Neural crest cell (in vitro differentiated cells): ENCODE measurements around the gene C1R. TPM values are rescaled to one million over a fixed set of nuclear protein-coding genes. Genes with fewer than 3 reads are reported as not detected.

Source experiments
- DNase-seq: peaks from one replicate; pipeline ENCODE4 v3.0.0; 2021; ENCODE audit warnings: low read depth, mixed read lengths, low spot score
- H3K27ac Mint-ChIP-seq: one replicate; pipeline ENCODE4 v1.8.0; 2021; ENCODE audit warnings: mild to moderate bottlenecking, mixed read lengths; ENCODE audit not compliant: unreplicated experiment
- H3K27me3 Mint-ChIP-seq: 2 replicates; pipeline ENCODE4 v1.8.0; 2021; ENCODE audit warnings: low read depth, mild to moderate bottlenecking, mixed read lengths
- H3K36me3 Mint-ChIP-seq: 2 replicates; pipeline ENCODE4 v1.8.0; 2021; ENCODE audit warnings: low read depth, mild to moderate bottlenecking, mixed read lengths
- H3K4me1 Mint-ChIP-seq: 2 replicates; pipeline ENCODE4 v1.8.0; 2021; ENCODE audit warnings: mixed read lengths
- H3K4me3 Mint-ChIP-seq: one replicate; pipeline ENCODE4 v1.8.0; 2021; ENCODE audit warnings: mild to moderate bottlenecking, mixed read lengths
- H3K9me3 Mint-ChIP-seq: 2 replicates; pipeline ENCODE4 v1.8.0; 2021; ENCODE audit warnings: mixed read lengths
- CTCF ChIP-seq: fragments of 200-600 bp; sonication (generic); conservative IDR thresholded peaks from 2 replicates; pipeline ENCODE4 v1.5.0; 2021; ENCODE audit warnings: antibody characterized with exemption, mild to moderate bottlenecking
- total RNA-seq: library from RNA; stranded (reverse); gene quantifications from 2 replicates; pipeline ENCODE4 v1.2.1, GENCODE V29; 2021

The C1R gene
- total RNA-seq, 1 donor from 2014 or later = 4.0 TPM

GRCh38 chr12:7093486-7093885 is 1.2 kb upstream of the C1R start:
- Mint-ChIP-seq H3K4me1 (peaks cover 11% of the 10 kb centered on the region), H3K27me3 (peaks cover 2% of the 10 kb centered on the region), H3K4me3 (no peak overlapping the region), H3K27ac (no peak overlapping the region), H3K36me3 (peaks cover under 1% of the 10 kb centered on the region), H3K9me3 (no peaks in the 10 kb centered on the region)
- DNase-seq = no peak
- no peak for TF ChIP-seq CTCF

- TF ChIP-seq CTCF = no peak
- Mint-ChIP-seq H3K9me3 (no peaks in the 10 kb centered on the region), H3K4me1 (peaks cover 11% of the 10 kb centered on the region), H3K27me3 (peaks cover 2% of the 10 kb centered on the region), H3K36me3 (no peaks in the 10 kb centered on the region), H3K27ac (no peak overlapping the region), H3K4me3 (no peak overlapping the region)
- no peak for DNase-seq
Measured at GRCh38 chr12:7092986-7093460, 778 bp upstream of the C1R start.

- H3K27me3 Mint-ChIP-seq = peaks cover 2% of the 10 kb centered on the region
- no peaks in the 10 kb centered on the region for H3K36me3 Mint-ChIP-seq
- H3K4me3 Mint-ChIP-seq = peak overlapping the region; percentile 82
- H3K27ac Mint-ChIP-seq = peak overlapping the region; percentile 90
- peaks cover 11% of the 10 kb centered on the region for H3K4me1 Mint-ChIP-seq
- TF ChIP-seq CTCF = no peak
- no peaks in the 10 kb centered on the region for H3K9me3 Mint-ChIP-seq
- DNase-seq = no peak
Measured at GRCh38 chr12:7091660-7092228, 501 bp downstream of the C1R start.

GRCh38 chr12:7091171-7091570 is 1.1 kb downstream of the C1R start:
- TF ChIP-seq CTCF = no peak
- H3K9me3 Mint-ChIP-seq = no peaks in the 10 kb centered on the region
- no peak overlapping the region for H3K27ac Mint-ChIP-seq
- peaks cover 11% of the 10 kb centered on the region for H3K4me1 Mint-ChIP-seq
- DNase-seq = no peak
- no peak overlapping the region for H3K4me3 Mint-ChIP-seq
- H3K27me3 Mint-ChIP-seq = peaks cover 2% of the 10 kb centered on the region
- no peaks in the 10 kb centered on the region for H3K36me3 Mint-ChIP-seq

- peak overlapping the region; percentile 15 for H3K27ac Mint-ChIP-seq
- DNase-seq = no peak
Measured at GRCh38 chr12:7090222-7090998, 1.8 kb downstream of the C1R start.

More at GRCh38 chr12:7090222-7090998, 1.8 kb downstream of the C1R start:
- TF ChIP-seq CTCF = no peak
- Mint-ChIP-seq H3K4me3 (no peak overlapping the region), H3K4me1 (peaks cover 11% of the 10 kb centered on the region), H3K27me3 (peaks cover 2% of the 10 kb centered on the region), H3K36me3 (no peaks in the 10 kb centered on the region), H3K9me3 (no peaks in the 10 kb centered on the region)
